SH-SY5Y (cell line): ENCODE results near the gene RPN2.

Source experiments
- GATA2 ChIP-seq: IDR thresholded peaks from 2 replicates; pipeline ENCODE4 v1.6.1; 2011; ENCODE audit warnings: mild to moderate bottlenecking, low read depth, low read length
- GATA3 ChIP-seq: IDR thresholded peaks from 2 replicates; pipeline ENCODE4 v1.6.1; 2011; ENCODE audit warnings: low read depth, mild to moderate bottlenecking, low read length, moderate library complexity

DNA sequence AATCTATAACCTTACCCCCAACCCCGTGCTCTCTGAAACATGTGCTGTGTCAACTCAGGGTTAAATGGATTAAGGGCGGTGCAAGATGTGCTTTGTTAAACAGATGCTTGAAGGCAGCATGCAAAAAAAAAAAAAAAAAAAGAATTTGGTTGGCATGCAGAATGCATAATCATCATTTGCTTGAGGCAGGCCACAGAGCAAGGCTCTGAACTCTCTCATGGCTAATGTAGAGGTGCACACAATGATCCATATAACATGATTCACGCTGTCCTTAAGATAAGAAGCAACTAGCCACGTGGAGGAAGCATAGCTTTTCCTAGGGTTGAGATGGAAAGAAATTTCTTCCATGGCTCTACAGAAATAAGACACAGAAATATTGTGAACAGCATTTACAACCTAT lies 27.6 kb upstream of the RPN2 start:
- TF ChIP-seq GATA2: no peak
- no peak for TF ChIP-seq GATA3
